OCI-LY3 (cell line): Measurements from ENCODE around the gene IFI30.

ENCODE experiments used
- H2AFZ ChIP-seq: fragments of 200-600, 300-600 bp; shearing (Covaris generic); 2 replicates; pipeline ENCODE4 v1.6.0; 2014; ENCODE audit warnings: antibody characterized with exemption, low read depth, low read length
- H3K27ac ChIP-seq: fragments of 200-600, 300-600 bp; sonication (generic); 2 replicates; pipeline ENCODE4 v1.5.1; 2014; ENCODE audit warnings: mild to moderate bottlenecking, low read length, moderate library complexity, mixed read lengths
- H3K27me3 ChIP-seq: fragments of 200-600, 300-600 bp; sonication (generic); 2 replicates; pipeline ENCODE4 v1.6.1; 2014; ENCODE audit warnings: low read depth, low read length, mixed read lengths
- H3K36me3 ChIP-seq: fragments of 200-600, 300-600 bp; sonication (generic); replicated peaks from 2 replicates; pipeline ENCODE3; 2014; ENCODE audit warnings: low read depth, low read length, mixed read lengths
- H3K4me1 ChIP-seq: fragments of 300-600, 200-600 bp; sonication (generic); 2 replicates; pipeline ENCODE4 v1.6.1; 2014; ENCODE audit warnings: low read length, mixed read lengths
- H3K4me2 ChIP-seq: fragments of 200-600, 300-600 bp; sonication (generic); 2 replicates; pipeline ENCODE4 v1.6.1; 2014; ENCODE audit warnings: low read length, mixed read lengths
- H3K4me3 ChIP-seq: fragments of 300-600, 200-600 bp; sonication (generic); 2 replicates; pipeline ENCODE4 v1.5.1; 2014; ENCODE audit warnings: antibody characterized with exemption, mild to moderate bottlenecking, low read length, moderate library complexity
- H3K79me2 ChIP-seq: fragments of 300-600, 200-600 bp; shearing (Covaris generic); 2 replicates; pipeline ENCODE4 v1.6.1; 2014; ENCODE audit warnings: mild to moderate bottlenecking, low read length, mixed read lengths
- H3K9ac ChIP-seq: fragments of 300-600, 200-600 bp; shearing (Covaris generic); 2 replicates; pipeline ENCODE4 v1.6.0; 2014; ENCODE audit warnings: mild to moderate bottlenecking, low read length, moderate library complexity
- H3K9me3 ChIP-seq: fragments of 200-600, 300-600 bp; shearing (Covaris generic); 2 replicates; pipeline ENCODE4 v1.6.1; 2014; ENCODE audit warnings: low read length, mixed read lengths; ENCODE audit not compliant: insufficient read depth
- H4K20me1 ChIP-seq: fragments of 200-600, 300-600 bp; sonication (generic); 2 replicates; pipeline ENCODE4 v1.6.1; 2016; ENCODE audit warnings: low read length, mixed read lengths; ENCODE audit not compliant: insufficient read depth
- CTCF ChIP-seq: fragments of 200-600, 300-600 bp; sonication (generic); IDR thresholded peaks from 2 replicates; pipeline ENCODE4 v1.5.1; 2014; ENCODE audit warnings: antibody characterized with exemption, low read length, low read depth
- EZH2phosphoT487 ChIP-seq: fragments of 200-600 bp; shearing (Covaris generic); IDR thresholded peaks from 2 replicates; pipeline ENCODE4 v1.6.1; 2018; ENCODE audit warnings: antibody characterized with exemption, mixed run types, low read depth

The IFI30 gene

GRCh38 chr19:18135712-18136584 is 37.7 kb upstream of the IFI30 start:
- peaks cover 51% of the 10 kb centered on the region for H3K36me3 ChIP-seq
- H3K4me2 ChIP-seq: no peak overlapping the region
- H3K4me1 ChIP-seq: no peaks in the 10 kb centered on the region
- H3K27ac ChIP-seq: no peak overlapping the region
- no peaks in the 10 kb centered on the region for H3K9me3 ChIP-seq
- no peaks in the 10 kb centered on the region for H3K79me2 ChIP-seq
- H3K9ac ChIP-seq: no peak overlapping the region
- H4K20me1 ChIP-seq: no peaks in the 10 kb centered on the region
- H2AFZ ChIP-seq: no peak overlapping the region
- TF ChIP-seq CTCF: no peak
- TF ChIP-seq EZH2phosphoT487: no peak
- H3K27me3 ChIP-seq: no peaks in the 10 kb centered on the region
- H3K4me3 ChIP-seq: no peak overlapping the region

DNA sequence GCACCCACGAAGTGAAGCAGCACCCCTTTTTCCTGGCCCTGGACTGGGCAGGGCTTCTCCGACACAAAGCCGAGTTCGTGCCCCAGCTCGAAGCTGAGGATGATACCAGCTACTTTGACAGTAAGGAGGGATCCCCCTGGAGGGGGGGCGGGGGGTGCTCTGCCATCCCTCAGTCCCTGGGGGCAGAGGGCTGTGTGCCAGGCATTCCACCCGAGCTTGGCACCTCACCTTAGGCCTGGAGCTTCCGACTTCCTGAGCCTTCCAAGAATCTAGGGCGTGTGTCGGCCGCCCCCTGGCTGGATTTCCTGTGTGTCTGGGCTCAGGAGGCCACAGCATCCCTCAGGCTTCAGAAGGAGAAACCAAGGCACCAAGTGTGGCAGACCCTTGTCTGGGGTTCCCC is 36.4 kb upstream of the IFI30 start:
- Histone ChIP-seq H3K4me3 (no peak overlapping the region), H2AFZ (no peak overlapping the region), H4K20me1 (no peaks in the 10 kb centered on the region), H3K27ac (no peak overlapping the region), H3K27me3 (no peaks in the 10 kb centered on the region), H3K36me3 (peaks cover 54% of the 10 kb centered on the region), H3K9ac (no peak overlapping the region), H3K4me1 (no peaks in the 10 kb centered on the region), H3K79me2 (no peaks in the 10 kb centered on the region), H3K4me2 (no peak overlapping the region), H3K9me3 (no peaks in the 10 kb centered on the region)
- no peak for TF ChIP-seq CTCF
- no peak for TF ChIP-seq EZH2phosphoT487

DNA sequence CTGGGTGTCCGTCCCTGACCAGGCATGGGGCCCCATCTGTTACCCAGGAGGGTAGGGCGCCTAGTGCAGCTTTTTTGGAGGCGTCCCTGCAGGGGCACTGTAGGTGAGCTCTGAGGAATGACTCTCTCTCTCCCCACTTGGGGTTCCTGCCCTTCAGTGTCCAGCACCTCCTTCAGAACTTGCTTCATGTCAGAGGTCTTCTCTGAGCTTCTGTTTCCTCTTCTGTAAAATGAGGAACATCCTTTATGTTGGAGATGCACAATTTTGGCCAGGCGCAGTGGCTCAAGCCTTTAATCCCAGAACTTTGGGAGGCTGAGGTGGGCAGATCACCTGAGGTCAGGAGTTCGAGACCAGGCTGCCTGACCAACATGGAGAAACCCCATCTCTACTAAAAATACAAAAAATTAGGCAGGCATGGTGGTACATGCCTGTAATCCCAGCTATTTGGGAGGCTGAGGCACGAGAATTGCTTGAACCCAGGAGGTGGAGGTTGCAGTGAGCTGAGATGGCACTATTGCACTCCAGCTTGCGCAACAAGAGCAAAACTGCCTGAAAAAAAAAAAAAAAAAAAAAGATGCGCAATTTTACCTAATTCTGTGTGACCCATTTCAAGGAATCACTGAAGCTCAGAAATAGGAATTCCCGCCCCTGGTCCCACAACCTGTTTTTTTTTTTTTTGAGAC is 35.8 kb upstream of the IFI30 start:
- Histone ChIP-seq H3K9me3 (no peaks in the 10 kb centered on the region), H3K4me3 (no peak overlapping the region), H3K4me1 (no peaks in the 10 kb centered on the region), H3K36me3 (peaks cover 49% of the 10 kb centered on the region), H3K27me3 (no peaks in the 10 kb centered on the region), H3K4me2 (no peak overlapping the region), H2AFZ (no peak overlapping the region), H4K20me1 (no peaks in the 10 kb centered on the region), H3K9ac (no peak overlapping the region), H3K27ac (no peak overlapping the region), H3K79me2 (no peaks in the 10 kb centered on the region)
- TF ChIP-seq CTCF (no peak), EZH2phosphoT487 (no peak)

DNA sequence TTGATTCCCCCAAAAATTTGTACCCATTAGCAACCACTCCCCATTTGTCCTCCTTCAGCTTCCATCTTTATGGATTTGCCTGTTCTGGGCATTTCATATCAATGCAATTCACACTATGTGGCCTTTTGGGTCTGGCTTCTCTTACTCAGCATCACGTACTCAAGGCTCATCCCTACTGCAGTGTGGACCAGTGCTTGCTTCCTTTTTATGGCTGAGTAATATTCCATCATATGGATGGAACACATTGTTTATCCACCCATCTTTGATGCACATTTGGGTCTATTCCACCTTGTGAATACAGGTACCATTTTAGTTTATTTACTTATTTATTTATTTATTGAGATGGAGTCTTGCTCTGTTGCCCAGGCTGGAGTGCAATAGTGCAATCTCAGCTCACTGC is 33.1 kb upstream of the IFI30 start:
- H3K4me2 ChIP-seq: no peak overlapping the region
- H3K27ac ChIP-seq: no peak overlapping the region
- H3K4me3 ChIP-seq: no peak overlapping the region
- H3K9ac ChIP-seq: no peak overlapping the region
- H3K27me3 ChIP-seq: no peaks in the 10 kb centered on the region
- no peaks in the 10 kb centered on the region for H3K4me1 ChIP-seq
- H3K79me2 ChIP-seq: no peaks in the 10 kb centered on the region
- no peak for TF ChIP-seq EZH2phosphoT487
- TF ChIP-seq CTCF: no peak
- H2AFZ ChIP-seq: no peak overlapping the region
- no peaks in the 10 kb centered on the region for H4K20me1 ChIP-seq
- peaks cover 52% of the 10 kb centered on the region for H3K36me3 ChIP-seq
- H3K9me3 ChIP-seq: no peaks in the 10 kb centered on the region
